HG03025 (cell line): ENCODE data around the gene IMMP2L.

Experiments used
- ATAC-seq: cut with Tn5 transposase; IDR thresholded peaks from one replicate; pipeline ENCODE4 v1.9.1; 2021; ENCODE audit warnings: mild to moderate bottlenecking, moderate library complexity; ENCODE audit not compliant: unreplicated experiment, low FRiP score

The IMMP2L gene

GRCh38 chr7:110918949-110919548 is 643.2 kb downstream of the IMMP2L start:
- peak; percentile 55 for ATAC-seq

- ATAC-seq, result no peak
Observed at GRCh38 chr7:110914263-110914662, 648.0 kb downstream of the IMMP2L start.

- no peak for ATAC-seq
Observed at GRCh38 chr7:110911632-110912031, 650.7 kb downstream of the IMMP2L start.

- no peak for ATAC-seq
Observed at GRCh38 chr7:110909117-110909516, 653.2 kb downstream of the IMMP2L start.

GRCh38 chr7:110905773-110906566 is 656.3 kb downstream of the IMMP2L start:
- no peak for ATAC-seq

- ATAC-seq, result no peak
Observed at GRCh38 chr7:110898516-110898915, 663.8 kb downstream of the IMMP2L start.

- no peak for ATAC-seq
Observed at GRCh38 chr7:110897538-110897937, 664.8 kb downstream of the IMMP2L start.

- no peak for ATAC-seq
Observed at GRCh38 chr7:110894111-110894510, 668.2 kb downstream of the IMMP2L start.

- ATAC-seq, result no peak
Observed at GRCh38 chr7:110891197-110891596, 671.1 kb downstream of the IMMP2L start.

- no peak for ATAC-seq
Observed at GRCh38 chr7:110890101-110890500, 672.2 kb downstream of the IMMP2L start.

GRCh38 chr7:110889335-110889734 is 673.0 kb downstream of the IMMP2L start:
- no peak for ATAC-seq

- no peak for ATAC-seq
Observed at GRCh38 chr7:110888641-110889040, 673.7 kb downstream of the IMMP2L start.

- no peak for ATAC-seq
Observed at GRCh38 chr7:110885474-110885873, 676.8 kb downstream of the IMMP2L start.

- no peak for ATAC-seq
Observed at GRCh38 chr7:110881721-110882120, 680.6 kb downstream of the IMMP2L start.

GRCh38 chr7:110880971-110881370 is 681.3 kb downstream of the IMMP2L start:
- ATAC-seq, result no peak

GRCh38 chr7:110877016-110877415 is 685.3 kb downstream of the IMMP2L start:
- no peak for ATAC-seq

GRCh38 chr7:110875346-110875745 is 686.9 kb downstream of the IMMP2L start:
- ATAC-seq, result no peak

- no peak for ATAC-seq
Observed at GRCh38 chr7:110871856-110872255, 690.4 kb downstream of the IMMP2L start.

GRCh38 chr7:110870926-110871325 is 691.4 kb downstream of the IMMP2L start:
- ATAC-seq, result no peak

GRCh38 chr7:110868458-110868857 is 693.8 kb downstream of the IMMP2L start:
- no peak for ATAC-seq

- no peak for ATAC-seq
Observed at GRCh38 chr7:110867771-110868170, 694.5 kb downstream of the IMMP2L start.

- no peak for ATAC-seq
Observed at GRCh38 chr7:110863258-110863657, 699.0 kb downstream of the IMMP2L start.
